22Rv1 (cell line): ENCODE results near the gene IGF1.
"Not testable (repeated sequence)": the region's sequence is repeated elsewhere in the genome, so short reads cannot be mapped to it uniquely, and the experiment has no call there.

Experiments
- H3K27ac ChIP-seq: fragments of 450-650 bp; 2 replicates; pipeline ENCODE4 v1.5.1; 2017
- CTCF ChIP-seq: fragments of 450-650 bp; IDR thresholded peaks from 2 replicates; pipeline ENCODE4 v1.5.1; 2017; ENCODE audit warnings: mild to moderate bottlenecking
- ZFX ChIP-seq: fragments of 450-650 bp; IDR thresholded peaks from 2 replicates; pipeline ENCODE4 v1.6.1; 2017; ENCODE audit warnings: antibody characterized with exemption, borderline replicate concordance

The IGF1 gene

GRCh38 chr12:102371165-102371564, 109.2 kb downstream of the IGF1 start:
- no peak for TF ChIP-seq ZFX
- no peak for TF ChIP-seq CTCF
- H3K27ac ChIP-seq: no peak overlapping the region

DNA sequence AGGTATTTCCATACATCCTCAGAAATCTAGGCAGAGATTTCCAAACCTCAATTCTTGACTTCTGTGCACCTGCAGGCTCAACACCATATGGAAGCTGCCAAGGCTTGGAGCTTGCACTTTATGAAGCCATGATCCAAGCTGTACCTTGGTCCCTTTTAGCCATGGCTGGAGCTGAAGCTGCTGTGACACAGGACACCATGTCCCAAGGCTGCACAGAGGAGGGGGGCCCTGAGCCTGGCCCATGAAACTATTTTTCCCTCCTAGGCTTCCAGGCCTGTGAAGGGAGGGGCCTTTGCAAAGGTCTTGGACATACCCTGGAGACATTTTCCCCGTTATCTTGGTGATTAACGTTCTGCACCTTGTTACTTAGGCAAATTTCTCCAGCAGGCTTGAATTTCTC, 110.5 kb downstream of the IGF1 start:
- no peak overlapping the region for H3K27ac ChIP-seq
- TF ChIP-seq CTCF (no peak), ZFX (no peak)

DNA sequence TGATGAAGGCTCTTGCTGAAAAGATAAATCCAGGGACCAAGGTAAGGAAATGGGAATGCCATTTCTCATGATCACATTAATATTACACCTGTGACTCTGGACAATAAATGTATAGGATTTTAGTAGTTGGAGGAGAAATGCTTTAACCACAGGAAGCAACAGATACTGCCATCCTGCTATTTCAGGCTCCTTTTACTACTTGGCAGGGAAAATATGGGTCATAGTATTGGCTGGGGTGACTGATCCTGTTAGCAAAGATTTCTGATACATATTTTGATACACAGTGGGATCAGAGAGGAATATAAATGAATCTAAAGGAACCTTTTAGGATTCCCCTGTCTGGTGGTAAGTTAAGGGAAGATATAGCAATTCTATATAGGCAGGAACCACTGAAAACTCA, 115.0 kb downstream of the IGF1 start:
- TF ChIP-seq CTCF: no peak
- TF ChIP-seq ZFX: no peak
- H3K27ac ChIP-seq: no peak overlapping the region

GRCh38 chr12:102364709-102365108, 115.7 kb downstream of the IGF1 start:
- TF ChIP-seq ZFX (no peak), CTCF (no peak)
- H3K27ac ChIP-seq: no peak overlapping the region

GRCh38 chr12:102356690-102357089, 123.7 kb downstream of the IGF1 start:
- H3K27ac ChIP-seq: no peak overlapping the region
- TF ChIP-seq ZFX (no peak), CTCF (no peak)

DNA sequence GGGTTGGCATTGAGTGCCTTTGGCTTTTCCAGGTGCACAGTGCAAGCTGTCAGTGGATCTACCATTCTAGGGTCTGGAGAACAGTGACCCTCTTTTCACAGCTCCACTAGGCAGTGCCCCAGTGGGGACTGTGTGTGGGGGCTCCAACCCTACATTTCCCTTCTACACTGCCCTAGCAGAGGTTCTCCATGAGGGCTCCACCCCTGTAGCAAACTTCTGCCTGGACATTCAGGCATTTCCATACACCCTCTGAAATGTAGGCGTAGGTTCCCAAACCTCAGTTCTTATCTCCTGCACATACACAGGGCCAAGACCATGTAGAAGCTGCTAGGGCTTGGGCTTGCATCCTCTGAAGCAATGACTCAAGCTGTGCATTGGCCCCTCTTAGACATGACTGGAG, 126.1 kb downstream of the IGF1 start:
- not testable (repeated sequence) for H3K27ac ChIP-seq

DNA sequence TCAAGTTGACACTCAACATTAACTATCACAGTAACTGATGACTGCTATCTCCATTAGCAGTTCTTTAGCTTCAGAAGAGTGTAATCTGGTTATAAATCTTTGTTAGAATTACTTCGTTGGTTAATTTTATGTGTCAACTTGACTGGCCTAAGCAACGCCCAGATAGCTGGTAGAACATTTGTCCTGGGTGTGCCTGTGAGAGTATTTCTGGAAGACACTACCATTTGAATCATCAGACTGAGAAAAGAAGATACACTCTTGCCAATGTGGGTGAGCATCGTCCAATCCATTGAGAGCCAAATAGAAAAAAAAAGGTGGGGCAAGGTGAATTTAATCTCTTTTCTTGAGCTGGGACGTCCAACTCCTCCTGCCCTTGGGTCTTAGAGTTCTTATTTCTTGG, 129.0 kb downstream of the IGF1 start:
- TF ChIP-seq ZFX: no peak
- TF ChIP-seq CTCF: no peak

GRCh38 chr12:102350070-102350469, 130.3 kb downstream of the IGF1 start:
- TF ChIP-seq ZFX: no peak
- no peak for TF ChIP-seq CTCF
- H3K27ac ChIP-seq: no peak overlapping the region

More for the DNA sequence above, 129.0 kb downstream of the IGF1 start:
- H3K27ac ChIP-seq: no peak overlapping the region
